HG02943 (cell line): ENCODE measurements around the gene AGBL1.

Experiments used
- ATAC-seq: cut with Tn5 transposase; IDR thresholded peaks from one replicate; pipeline ENCODE4 v1.9.1; 2021; ENCODE audit warnings: mild to moderate bottlenecking, low read depth, moderate library complexity; ENCODE audit not compliant: unreplicated experiment

AGBL1 gene

GRCh38 chr15:86162641-86163040 lies 83.0 kb downstream of the AGBL1 start:
- ATAC-seq: no peak

DNA sequence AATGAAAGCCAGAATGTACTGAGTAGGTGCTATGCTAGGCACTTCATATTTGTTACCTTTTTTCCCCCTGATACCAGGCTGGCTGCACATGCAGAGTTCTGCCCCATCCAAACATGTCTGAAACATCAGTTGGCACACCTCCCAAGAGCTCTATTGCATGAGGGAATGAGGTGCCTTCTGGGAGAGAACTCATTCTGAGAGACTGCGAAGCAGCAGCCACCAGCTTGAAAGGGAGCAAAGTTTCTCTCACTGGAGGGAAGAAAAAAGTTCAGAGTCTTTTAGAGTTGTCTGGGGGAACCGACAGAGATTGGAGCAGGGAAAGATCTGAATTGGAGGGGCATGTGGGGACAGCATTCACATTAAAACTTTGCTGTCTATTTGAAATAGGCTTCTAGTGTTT lies 84.1 kb downstream of the AGBL1 start:
- ATAC-seq: no peak

DNA sequence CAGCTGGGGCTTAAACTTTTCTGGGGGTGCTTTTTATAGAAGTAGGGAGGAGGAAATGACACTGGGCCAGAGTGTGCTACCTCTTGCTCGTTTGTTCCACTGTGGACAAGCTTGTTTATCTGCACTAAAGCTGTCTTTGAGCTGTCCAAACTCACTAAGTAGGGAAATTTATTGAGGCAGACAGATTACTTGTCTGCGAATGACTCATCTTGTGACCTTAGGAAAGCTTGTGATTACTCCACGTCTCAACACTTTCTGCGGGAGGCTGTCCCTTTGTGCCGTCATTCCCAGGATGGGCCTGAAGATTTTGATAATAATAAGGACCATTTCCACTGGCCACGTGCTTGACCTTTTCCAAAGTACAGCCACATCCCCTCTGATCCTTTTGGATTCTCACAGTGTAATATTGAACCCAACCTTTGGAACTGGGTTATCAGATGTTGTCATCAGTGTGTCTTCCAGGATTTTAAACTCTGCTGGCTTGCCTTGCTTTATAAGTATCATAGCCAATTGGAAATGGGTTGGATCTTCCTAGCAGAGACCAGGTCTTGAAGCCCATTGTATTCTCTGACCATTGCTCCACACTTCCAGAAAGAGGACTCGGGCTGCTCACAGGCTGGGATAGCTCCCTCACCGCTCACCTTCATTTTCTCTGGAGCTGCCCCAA lies 84.7 kb downstream of the AGBL1 start:
- ATAC-seq: no peak

GRCh38 chr15:86165265-86166211 lies 85.9 kb downstream of the AGBL1 start:
- no peak for ATAC-seq

- ATAC-seq: no peak
Measured at GRCh38 chr15:86167841-86168240, 88.2 kb downstream of the AGBL1 start.

DNA sequence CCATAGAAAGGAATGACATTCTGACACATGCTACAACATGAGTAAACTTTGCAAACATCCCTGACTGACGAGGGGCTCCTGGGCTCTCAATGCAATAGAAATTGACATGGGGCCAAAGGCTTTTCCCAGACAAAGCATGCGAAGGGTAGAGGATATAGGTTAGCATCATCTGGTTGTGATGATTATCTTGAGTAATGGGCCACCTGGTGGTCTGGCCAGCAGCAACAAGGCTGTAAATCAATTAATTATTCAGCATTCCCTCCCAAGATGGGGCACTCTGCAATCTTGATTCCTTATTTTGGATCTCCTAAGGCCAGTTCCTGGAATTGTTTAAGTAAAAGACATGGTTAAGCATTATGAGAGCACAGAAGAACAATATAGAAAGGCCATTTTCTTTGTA lies 99.2 kb downstream of the AGBL1 start:
- no peak for ATAC-seq

GRCh38 chr15:86183596-86184491 lies 104.2 kb downstream of the AGBL1 start:
- ATAC-seq: no peak

- no peak for ATAC-seq
Measured at GRCh38 chr15:86193716-86194380, 114.2 kb downstream of the AGBL1 start.

GRCh38 chr15:86197770-86198169 lies 118.1 kb downstream of the AGBL1 start:
- no peak for ATAC-seq

GRCh38 chr15:86199467-86200145 lies 119.9 kb downstream of the AGBL1 start:
- ATAC-seq: no peak

- no peak for ATAC-seq
Measured at GRCh38 chr15:86201313-86202008, 121.8 kb downstream of the AGBL1 start.

DNA sequence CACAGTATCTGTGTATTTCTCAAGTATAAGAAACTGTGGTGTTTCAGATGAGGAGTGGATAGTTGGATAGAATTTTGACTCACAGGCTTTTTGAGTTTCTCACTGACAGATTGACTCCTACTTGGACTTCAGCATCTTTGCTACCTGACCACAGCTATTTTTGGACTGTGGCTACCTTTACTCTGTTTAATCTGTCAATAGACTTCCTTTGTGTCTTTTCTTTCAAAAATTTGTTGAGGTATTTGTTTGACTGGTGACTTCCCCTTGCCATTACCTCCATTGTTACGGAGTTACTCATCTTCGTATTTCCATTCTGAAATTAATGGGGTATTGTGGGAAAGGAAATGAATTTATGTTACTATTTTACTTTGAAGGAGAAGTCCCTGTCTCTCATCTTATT lies 123.8 kb downstream of the AGBL1 start:
- ATAC-seq: no peak

- ATAC-seq: no peak
Measured at GRCh38 chr15:86205096-86205495, 125.4 kb downstream of the AGBL1 start.

GRCh38 chr15:86213420-86213819 lies 133.7 kb downstream of the AGBL1 start:
- ATAC-seq: no peak

GRCh38 chr15:86213888-86214287 lies 134.2 kb downstream of the AGBL1 start:
- no peak for ATAC-seq

GRCh38 chr15:86221119-86221518 lies 141.4 kb downstream of the AGBL1 start:
- no peak for ATAC-seq

GRCh38 chr15:86229306-86229705 lies 149.6 kb downstream of the AGBL1 start:
- ATAC-seq: no peak

DNA sequence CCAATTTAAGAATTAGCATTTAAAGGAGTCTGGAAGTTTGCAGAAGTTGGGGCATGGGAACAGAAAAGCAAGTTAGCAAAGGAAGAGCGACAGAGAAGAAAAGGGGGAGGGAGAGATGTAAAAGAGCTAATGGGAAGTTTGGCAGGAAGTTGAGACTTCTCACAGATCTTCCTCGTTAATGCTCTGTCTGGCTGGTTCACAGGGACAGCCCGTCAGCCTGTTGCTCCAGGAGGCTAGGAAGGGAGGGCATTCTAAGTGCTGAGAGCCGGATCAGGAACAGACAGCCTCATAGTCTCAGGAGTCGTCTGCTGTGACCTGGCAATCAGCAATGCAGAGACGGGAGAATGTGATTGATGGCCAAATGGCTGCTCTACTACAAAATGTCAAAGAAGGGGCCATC lies 150.3 kb downstream of the AGBL1 start:
- no peak for ATAC-seq
